K562 (cell line): Measurements from ENCODE around the gene EPO. TPM values are rescaled to one million over a fixed set of nuclear protein-coding genes. Genes with fewer than 3 reads are reported as not detected.

Source experiments
- ATAC-seq: fragments of 200-7000 bp; cut with Tn5 transposase; 3 replicates; pipeline ENCODE4 v1.9.1; 2020; ENCODE audit warnings: moderate library complexity
- BruUV-seq: library from RNA; stranded (reverse); fragments of 400-500 nt; replicated peaks from 2 replicates; lab custom pipeline; 2021; lab: Mats Ljungman, UMichigan
- CTCF ChIA-PET: fragments of 300-600 bp; formaldehyde crosslinking; extraction: SDS; loops from one replicate; lab custom pipeline; 2021; ENCODE audit warnings: low intra/inter-chr PET ratio; lab: Yijun Ruan, JAX
- POLR2A ChIA-PET: fragments of 300-600, 350-650 bp; sonication (Branson Sonifier 250); formaldehyde crosslinking; extraction: SDS; loops from one replicate; lab custom pipeline; 2021; ENCODE audit warnings: antibody characterized with exemption, inconsistent platforms; lab: Yijun Ruan, JAX
- DNase-seq, 4 experiments: peaks; one replicate each; pipeline versions ENCODE4 v3.0.0 to v3.0.0-alpha.2; 2011 to 2018; ENCODE audit warnings: low spot score in 3 of 4, mixed read lengths in 3 of 4; ENCODE audit errors: extremely low read depth in 1 of 4
- FAIRE-seq: peaks from 2 replicates; lab custom pipeline; 2011; peaks lifted over from hg19 to GRCh38; lab: Jason Lieb, UNC
- H2AFZ ChIP-seq: 2 replicates; pipeline ENCODE4 v1.6.0; 2011; ENCODE audit warnings: low read depth, low read length, control low read depth, inconsistent platforms
- H3K27ac ChIP-seq: fragments of 200-600 bp; 3 replicates; pipeline ENCODE4 v1.8.0; 2011; ENCODE audit warnings: low read depth, mild to moderate bottlenecking, control low read depth, inconsistent platforms, low read length, moderate library complexity, mixed read lengths; ENCODE audit errors: extremely low read depth
- H3K27me3 ChIP-seq, 2 experiments: fragments of 300-600 bp in 1 of 2; 2 replicates in 1 of 2; 3 replicates in 1 of 2; pipeline versions ENCODE4 v1.6.0 to v1.8.0; 2011; ENCODE audit warnings: inconsistent platforms in 2 of 2, low read length in 2 of 2, mild to moderate bottlenecking in 1 of 2, mixed read lengths in 1 of 2, moderate library complexity in 1 of 2; ENCODE audit not compliant: control insufficient read depth in 2 of 2, insufficient read depth in 2 of 2
- H3K36me3 ChIP-seq: fragments of 300-600 bp; 3 replicates; pipeline ENCODE4 v1.8.0; 2011; ENCODE audit warnings: mild to moderate bottlenecking, low read length, inconsistent platforms; ENCODE audit not compliant: control insufficient read depth, insufficient read depth
- H3K4me1 ChIP-seq, 2 experiments: fragments of 200-600 bp in 1 of 2; replicated peaks in 1 of 2; 2 replicates in 1 of 2; 3 replicates in 1 of 2; pipeline versions ENCODE4 v1.5.1 to v1.8.0; 2011; ENCODE audit warnings: inconsistent platforms in 2 of 2, low read length in 2 of 2, mild to moderate bottlenecking in 1 of 2, mixed read lengths in 1 of 2, moderate library complexity in 1 of 2; ENCODE audit not compliant: control insufficient read depth in 2 of 2, insufficient read depth in 2 of 2
- H3K4me2 ChIP-seq: 2 replicates; pipeline ENCODE4 v1.6.1; 2011; ENCODE audit warnings: low read length, control low read depth, inconsistent platforms, mixed read lengths; ENCODE audit not compliant: insufficient read depth
- H3K4me3 ChIP-seq: fragments of 200-600 bp; sonication (generic), shearing (Covaris generic); 2 replicates; pipeline ENCODE4 v1.5.1; 2016; ENCODE audit warnings: control low read depth, inconsistent platforms
- H3K79me2 ChIP-seq: fragments of 200-600 bp; 3 replicates; pipeline ENCODE4 v1.8.0; 2011; ENCODE audit warnings: low read length, inconsistent platforms; ENCODE audit not compliant: control insufficient read depth, insufficient read depth
- H3K9ac ChIP-seq, 2 experiments: 2 replicates each; pipeline versions ENCODE4 v1.6.0 to v1.6.1; 2011; ENCODE audit warnings: low read depth in 2 of 2, low read length in 2 of 2, control low read depth in 1 of 2, inconsistent platforms in 1 of 2, mild to moderate bottlenecking in 1 of 2, mixed read lengths in 1 of 2; ENCODE audit not compliant: insufficient read depth in 1 of 2
- H3K9me1 ChIP-seq: one replicate; pipeline ENCODE4 v1.6.0; 2011; ENCODE audit warnings: inconsistent platforms, mild to moderate bottlenecking, low read length, moderate library complexity; ENCODE audit not compliant: control insufficient read depth, insufficient read depth
- H3K9me3 ChIP-seq: replicated peaks from 2 replicates; pipeline ENCODE4 v1.5.1; 2011; ENCODE audit warnings: low read depth, low read length, inconsistent platforms; ENCODE audit not compliant: control insufficient read depth, insufficient read depth
- H4K20me1 ChIP-seq: replicated peaks from 2 replicates; pipeline ENCODE4 v1.6.1; 2011; ENCODE audit warnings: low read length, inconsistent platforms, mixed read lengths; ENCODE audit not compliant: control insufficient read depth, insufficient read depth
- BRCA1 ChIP-seq, 2 experiments: fragments of 450-650 bp in 1 of 2; sonication (generic) in 1 of 2; formaldehyde crosslinking in 1 of 2; IDR thresholded peaks; 2 replicates each; pipeline versions ENCODE4 v1.5.0 to v1.6.1; 2017 to 2020; ENCODE audit warnings: mild to moderate bottlenecking in 1 of 2, missing genetic modification reagents in 1 of 2
- E2F1 ChIP-seq: sonication (generic); formaldehyde crosslinking; IDR thresholded peaks from 2 replicates; pipeline ENCODE4 v1.8.1; 2023; ENCODE audit warnings: mild to moderate bottlenecking, missing genetic modification reagents, moderate library complexity
- MEF2A ChIP-seq: IDR thresholded peaks from 2 replicates; pipeline ENCODE4 v1.6.1; 2011; ENCODE audit warnings: low read depth, mild to moderate bottlenecking, low read length, moderate library complexity; ENCODE audit not compliant: control insufficient read depth
- POLR2A ChIP-seq: fragments of 450-650 bp; conservative IDR thresholded peaks from 2 replicates; pipeline ENCODE4 v1.6.1; 2016
- POLR2G ChIP-seq: fragments of 200-400 bp; formaldehyde crosslinking; IDR thresholded peaks from 2 replicates; pipeline ENCODE4 v1.6.1; 2017; ENCODE audit warnings: low read depth, mild to moderate bottlenecking, antibody characterized with exemption, low read length, moderate library complexity
- RBFOX2 ChIP-seq: fragments of 200-400 bp; formaldehyde crosslinking; IDR thresholded peaks from 2 replicates; pipeline ENCODE4 v1.6.1; 2017; ENCODE audit warnings: low read depth, mild to moderate bottlenecking, low read length, moderate library complexity
- RBM22 ChIP-seq: fragments of 200-400 bp; formaldehyde crosslinking; IDR thresholded peaks from 2 replicates; pipeline ENCODE4 v1.6.1; 2018; ENCODE audit warnings: low read length, low read depth; ENCODE audit not compliant: poor library complexity, severe bottlenecking
- RBM34 ChIP-seq: fragments of 200-400 bp; formaldehyde crosslinking; IDR thresholded peaks from 2 replicates; pipeline ENCODE4 v1.6.1; 2018; ENCODE audit warnings: low read length, borderline replicate concordance; ENCODE audit not compliant: insufficient read depth
- ZBTB7A ChIP-seq: IDR thresholded peaks from 2 replicates; pipeline ENCODE4 v1.6.1; 2011; ENCODE audit warnings: low read depth, mild to moderate bottlenecking, low read length, moderate library complexity, borderline replicate concordance; ENCODE audit not compliant: control insufficient read depth
- ZNF311 ChIP-seq: fragments of 250-450 bp; sonication (Bioruptor Pico); IDR thresholded peaks from 2 replicates; pipeline ENCODE4 v1.4.0; 2020; ENCODE audit warnings: mild to moderate bottlenecking, moderate library complexity
- WGBS: fragments of 100-300 bp; shearing (Covaris generic); methylation state at CpG from one replicate; pipeline ENCODE4 v1.1.6; 2016; ENCODE audit warnings: low coverage, mixed read lengths; ENCODE audit not compliant: insufficient coverage; ENCODE audit errors: missing lambda C conversion rate; 5-methylcytosine and 5-hydroxymethylcytosine counted together
- in situ Hi-C: fragments of 300-500 bp; cut with MboI; formaldehyde crosslinking; loops from 4 replicates; pipeline ENCODE4 v1.15.0; 2018; ENCODE audit warnings: inconsistent platforms, mixed read lengths
- intact Hi-C: fragments of 100-400 bp; cut with micrococcal nuclease; formaldehyde crosslinking; loops from 2 replicates; pipeline ENCODE4 v1.14.2; 2022
- polyA plus RNA-seq, 8 experiments: library from polyadenylated mRNA; depleted of rRNA in 4 of 8; stranded (reverse) in 5 of 8; unstranded in 3 of 8; fragments of >200 nt; fragmentation: Nextera tagmentation in 2 of 8; fragmentation: Illumina TruSeq in 1 of 8; extraction: Ambion mirVana in 2 of 8; extraction: Trizol in 1 of 8; gene quantifications; 2 replicates each; pipeline versions ENCODE4 v1.2.1 to v1.2.3, GENCODE V29; 2011 to 2014; ENCODE audit warnings: inconsistent platforms in 1 of 8, missing spikeins in 1 of 8
- total RNA-seq, 7 experiments: library from RNA; depleted of rRNA in 6 of 7; stranded (reverse); fragments of >200 nt in 6 of 7; fragmentation: Illumina TruSeq in 2 of 7; extraction: Trizol in 2 of 7; gene quantifications; 2 replicates each; pipeline versions ENCODE4 v1.2.1 to v1.2.3, GENCODE V29; 2011 to 2021; ENCODE audit warnings: low replicate concordance in 1 of 7
- TF ChIP-seq, protein P1 (sequence below): fragments of 250-450 bp; sonication (Bioruptor Pico); IDR thresholded peaks from 2 replicates; pipeline ENCODE4 v1.9.0; 2021; ENCODE audit warnings: mild to moderate bottlenecking, inconsistent platforms

Gene EPO
- total and polyA plus RNA-seq, 9 of the 15 experiments (the other 6 are each of a cell fraction or from before 2014, with no cell fraction given): 0.06 to 0.41 (median 0.07) TPM; not detected in 6

GRCh38 chr7:100681491-100682227, 38.6 kb upstream of the EPO start:
- Histone ChIP-seq H2AFZ (no peak overlapping the region), H3K4me3 (no peak overlapping the region), H3K27ac (no peak overlapping the region), H3K4me2 (no peak overlapping the region), H4K20me1 (peaks cover 22% of the 10 kb centered on the region; the same call in 1 of the 2 replicates), H3K9me1 (no peaks in the 10 kb centered on the region), H3K9ac (peak overlapping the region in 1 of 2 experiments; percentile 82; a peak in 2 of 4 replicates), H3K4me1 (peaks cover 4 to 88% of the 10 kb centered on the region in 2 experiments; a peak in 4 of 5 replicates), H3K79me2 (peaks cover 16% of the 10 kb centered on the region; the same call in 2 of the 3 replicates), H3K36me3 (peaks cover 100% of the 10 kb centered on the region; the same call in 2 of the 3 replicates), H3K9me3 (no peaks in the 10 kb centered on the region), H3K27me3 (no peaks in the 10 kb centered on the region)
- DNase-seq (no peak), FAIRE-seq (no peak), ATAC-seq (no peak)
- BruUV-seq: no TSS peak
- TF ChIP-seq ZNF311 (no peak), E2F1 (CRISPR knock-in tag) (no peak), ZBTB7A (0 out of 2 replicates have a peak, but pooled peaks have one; percentile 28), MEF2A (no peak), RBFOX2 (peak; percentile 59), POLR2G (peak; percentile 61), RBM22 (peak; percentile 67), RBM34 (no peak), POLR2A (peak; percentile 46), BRCA1 (IDR thresholded peaks at IDR 0.05) (no peak), BRCA1 (CRISPR knock-in tag; IDR thresholded peaks at IDR 0.05) (0 out of 2 replicates have a peak, but pooled peaks have one; percentile 31)
- TF ChIP-seq, protein P1, sequence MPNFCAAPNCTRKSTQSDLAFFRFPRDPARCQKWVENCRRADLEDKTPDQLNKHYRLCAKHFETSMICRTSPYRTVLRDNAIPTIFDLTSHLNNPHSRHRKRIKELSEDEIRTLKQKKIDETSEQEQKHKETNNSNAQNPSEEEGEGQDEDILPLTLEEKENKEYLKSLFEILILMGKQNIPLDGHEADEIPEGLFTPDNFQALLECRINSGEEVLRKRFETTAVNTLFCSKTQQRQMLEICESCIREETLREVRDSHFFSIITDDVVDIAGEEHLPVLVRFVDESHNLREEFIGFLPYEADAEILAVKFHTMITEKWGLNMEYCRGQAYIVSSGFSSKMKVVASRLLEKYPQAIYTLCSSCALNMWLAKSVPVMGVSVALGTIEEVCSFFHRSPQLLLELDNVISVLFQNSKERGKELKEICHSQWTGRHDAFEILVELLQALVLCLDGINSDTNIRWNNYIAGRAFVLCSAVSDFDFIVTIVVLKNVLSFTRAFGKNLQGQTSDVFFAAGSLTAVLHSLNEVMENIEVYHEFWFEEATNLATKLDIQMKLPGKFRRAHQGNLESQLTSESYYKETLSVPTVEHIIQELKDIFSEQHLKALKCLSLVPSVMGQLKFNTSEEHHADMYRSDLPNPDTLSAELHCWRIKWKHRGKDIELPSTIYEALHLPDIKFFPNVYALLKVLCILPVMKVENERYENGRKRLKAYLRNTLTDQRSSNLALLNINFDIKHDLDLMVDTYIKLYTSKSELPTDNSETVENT (CRISPR knock-in tag): 0 out of 2 replicates have a peak, but pooled peaks have one; percentile 34
- POLR2A ChIA-PET: interaction anchor here (0.7 to 2.4 kb wide), 8 partner anchors 9 to 346 kb away, joined by 3 to 6 read pairs (median 4); partner anchors contain the start of gene MOSPD3
- intact Hi-C loops (no loop called here), in situ Hi-C loops (no loop called here)
- WGBS: 88% methylated on average over 23 of the region's 29 CpGs
- CTCF ChIA-PET: no interaction called here
